ENCODE data around the gene MPHOSPH9.

MPHOSPH9 gene

GRCh38 chr12:123164710-123165261 is 68.2 kb downstream of the MPHOSPH9 start:
- TF ChIP-seq, protein P1, sequence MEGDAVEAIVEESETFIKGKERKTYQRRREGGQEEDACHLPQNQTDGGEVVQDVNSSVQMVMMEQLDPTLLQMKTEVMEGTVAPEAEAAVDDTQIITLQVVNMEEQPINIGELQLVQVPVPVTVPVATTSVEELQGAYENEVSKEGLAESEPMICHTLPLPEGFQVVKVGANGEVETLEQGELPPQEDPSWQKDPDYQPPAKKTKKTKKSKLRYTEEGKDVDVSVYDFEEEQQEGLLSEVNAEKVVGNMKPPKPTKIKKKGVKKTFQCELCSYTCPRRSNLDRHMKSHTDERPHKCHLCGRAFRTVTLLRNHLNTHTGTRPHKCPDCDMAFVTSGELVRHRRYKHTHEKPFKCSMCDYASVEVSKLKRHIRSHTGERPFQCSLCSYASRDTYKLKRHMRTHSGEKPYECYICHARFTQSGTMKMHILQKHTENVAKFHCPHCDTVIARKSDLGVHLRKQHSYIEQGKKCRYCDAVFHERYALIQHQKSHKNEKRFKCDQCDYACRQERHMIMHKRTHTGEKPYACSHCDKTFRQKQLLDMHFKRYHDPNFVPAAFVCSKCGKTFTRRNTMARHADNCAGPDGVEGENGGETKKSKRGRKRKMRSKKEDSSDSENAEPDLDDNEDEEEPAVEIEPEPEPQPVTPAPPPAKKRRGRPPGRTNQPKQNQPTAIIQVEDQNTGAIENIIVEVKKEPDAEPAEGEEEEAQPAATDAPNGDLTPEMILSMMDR (IDR thresholded peaks at IDR 0.05; ENCODE audit: low read depth, low read length) = no peak
- H3K4me3 ChIP-seq (ENCODE audit: low read depth, low read length) = no peak overlapping the region

- no peak overlapping the region for H3K4me3 ChIP-seq (ENCODE audit: low read depth, low read length)
- TF ChIP-seq, protein P1 (IDR thresholded peaks at IDR 0.05; ENCODE audit: low read depth, low read length) = no peak
These were observed 68.7 kb downstream of the MPHOSPH9 start for GRCh38 chr12:123164222-123164621.

DNA sequence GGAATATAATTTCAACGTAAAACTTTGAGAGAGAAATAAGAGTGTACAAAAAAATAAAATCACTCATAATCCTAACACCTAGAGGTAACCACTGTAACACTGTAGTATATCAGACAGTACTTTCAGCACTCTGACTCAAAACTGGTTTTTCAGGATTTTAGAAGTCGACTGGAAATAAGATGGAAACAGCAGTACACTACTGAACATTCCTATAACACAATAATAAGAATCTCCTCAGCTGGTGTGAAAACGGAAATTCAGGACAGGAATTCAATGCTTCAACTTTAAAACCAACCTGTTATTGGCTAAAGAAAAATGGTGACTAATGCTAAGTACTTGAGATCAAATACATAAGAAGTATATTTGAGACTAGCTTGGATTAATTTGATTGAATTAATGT is 69.7 kb downstream of the MPHOSPH9 start:
- TF ChIP-seq, protein P1 (IDR thresholded peaks at IDR 0.05; ENCODE audit: low read depth, low read length) = no peak
- no peak overlapping the region for H3K4me3 ChIP-seq (ENCODE audit: low read depth, low read length)

GRCh38 chr12:123160801-123161487 is 72.0 kb downstream of the MPHOSPH9 start:
- TF ChIP-seq, protein P1 (IDR thresholded peaks at IDR 0.05; ENCODE audit: low read depth, low read length) = no peak

GRCh38 chr12:123153906-123154305 is 79.0 kb downstream of the MPHOSPH9 start:
- H3K4me3 ChIP-seq (ENCODE audit: low read depth, low read length) = no peak overlapping the region
- TF ChIP-seq, protein P1 (IDR thresholded peaks at IDR 0.05; ENCODE audit: low read depth, low read length) = no peak

More at GRCh38 chr12:123160801-123161487, 72.0 kb downstream of the MPHOSPH9 start:
- no peak overlapping the region for H3K4me3 ChIP-seq (ENCODE audit: low read depth, low read length)

DNA sequence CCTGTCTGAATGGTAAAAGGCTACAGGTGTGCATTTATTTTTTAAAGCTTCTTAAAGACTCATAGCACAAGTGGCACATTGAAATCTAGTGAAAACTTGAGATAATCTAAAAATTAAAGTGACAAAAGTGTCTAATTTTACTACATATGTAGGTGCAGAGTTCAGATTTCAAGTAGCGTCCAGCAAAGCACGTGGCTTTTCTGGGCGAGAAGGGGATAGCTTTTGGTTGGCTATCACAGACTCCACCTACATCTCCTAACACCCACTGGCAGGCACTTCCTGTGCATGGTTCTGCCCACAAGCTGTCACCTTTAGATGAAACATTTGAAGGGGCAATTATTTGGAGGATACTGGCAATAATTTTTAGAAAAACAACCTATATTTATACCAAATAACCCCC is 80.1 kb downstream of the MPHOSPH9 start:
- TF ChIP-seq, protein P1 (IDR thresholded peaks at IDR 0.05; ENCODE audit: low read depth, low read length) = no peak
- H3K4me3 ChIP-seq (ENCODE audit: low read depth, low read length) = no peak overlapping the region

Measured in WI38 (cell line).